GM19193 (cell line): ENCODE results near the gene TGFBR3L.

ENCODE experiments used
- POLR2A ChIP-seq: IDR thresholded peaks from 4 replicates; pipeline ENCODE4 v1.6.1; 2011; ENCODE audit not compliant: insufficient read depth, insufficient read length; ENCODE audit errors: extremely low read depth

The TGFBR3L gene

DNA sequence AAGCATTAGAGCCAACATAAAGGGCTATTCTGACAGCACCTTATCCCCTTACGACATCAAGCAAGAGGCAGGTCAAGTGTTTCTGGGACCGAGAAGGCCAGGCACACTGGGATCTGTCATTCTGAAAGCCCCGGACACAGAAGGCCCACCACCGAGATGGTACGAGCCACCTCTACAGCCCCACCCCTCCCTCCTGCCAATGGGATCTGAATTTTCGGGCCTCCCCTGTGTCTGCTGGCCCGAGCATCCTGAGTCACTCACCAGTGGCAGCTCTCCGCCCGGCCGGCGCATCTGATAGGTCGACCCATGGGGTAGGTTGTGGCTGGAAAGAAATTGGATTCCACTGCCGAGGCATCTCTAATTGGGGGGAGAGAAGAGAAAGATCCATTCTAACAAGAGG lies 26.2 kb downstream of the TGFBR3L start:
- no peak for TF ChIP-seq POLR2A

GRCh38 chr19:7941895-7942596 lies 27.4 kb downstream of the TGFBR3L start:
- no peak for TF ChIP-seq POLR2A

DNA sequence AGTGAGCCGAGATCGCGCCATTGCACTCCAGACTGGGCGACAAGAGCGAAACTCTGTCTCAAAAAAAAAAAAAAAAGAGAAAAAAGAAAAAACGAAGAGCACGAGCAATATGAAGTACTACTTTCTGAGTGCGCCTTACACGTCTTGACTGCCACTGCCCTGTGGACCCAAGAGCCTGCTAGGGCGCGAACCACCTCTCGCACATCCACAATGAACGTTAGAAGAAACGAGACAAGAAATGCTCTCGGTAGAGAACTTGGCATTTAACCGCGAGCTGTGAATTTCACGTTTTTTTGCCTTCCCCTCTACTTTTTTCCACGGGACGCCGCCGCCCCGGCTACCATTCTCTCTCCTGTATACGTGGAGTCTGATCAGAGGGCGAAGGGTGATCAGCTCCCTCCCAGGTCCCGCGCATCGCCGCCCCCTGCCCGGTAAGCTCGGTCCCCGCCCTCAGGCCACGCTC lies 28.4 kb downstream of the TGFBR3L start:
- no peak for TF ChIP-seq POLR2A

DNA sequence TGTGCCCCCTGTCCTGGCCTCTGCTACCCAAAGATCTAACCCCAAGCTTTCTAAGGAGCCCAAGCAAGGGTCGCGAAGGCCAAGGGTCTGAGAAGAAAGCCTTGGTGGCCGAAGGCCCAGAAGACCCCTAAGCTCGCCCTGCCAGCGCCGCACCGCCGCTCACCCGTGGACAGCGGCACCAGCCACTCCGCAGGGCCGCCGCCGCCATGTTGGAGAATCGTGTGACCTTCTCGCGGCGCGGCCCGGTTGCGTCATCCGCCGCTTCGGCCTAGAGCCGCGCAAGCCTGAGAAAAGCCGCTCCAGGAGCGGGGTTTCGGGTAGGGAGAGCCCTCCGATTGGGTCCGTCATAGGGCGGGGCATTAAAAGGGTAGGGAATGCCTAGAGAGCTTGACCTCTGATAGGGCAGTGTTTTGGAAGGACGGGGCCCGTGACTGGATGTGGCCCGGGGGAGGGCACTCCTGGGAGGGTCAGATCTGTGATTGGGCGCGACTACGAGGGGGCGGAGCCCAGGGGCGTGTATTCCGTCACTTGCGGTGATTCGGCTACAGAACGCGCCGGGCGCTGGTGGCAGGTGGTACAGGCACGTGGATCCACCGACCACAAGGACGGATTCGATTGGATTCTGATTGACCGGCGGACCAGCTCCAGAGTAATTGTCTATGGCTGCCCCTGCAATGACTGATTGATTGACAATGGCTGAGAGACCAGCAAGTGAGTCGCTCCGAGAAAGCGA lies 29.0 kb downstream of the TGFBR3L start, which contains the start of gene TIMM44:
Gene TIMM44 (minus strand): TSS at position 223 of the 733 bp plus-strand sequence. CDS start 15 bp downstream, at position 208.
- peak; percentile 95 for TF ChIP-seq POLR2A

GRCh38 chr19:7944177-7944761 lies 29.6 kb downstream of the TGFBR3L start:
- no peak for TF ChIP-seq POLR2A

- no peak for TF ChIP-seq POLR2A
These were observed 33.3 kb downstream of the TGFBR3L start for GRCh38 chr19:7947939-7948338.

GRCh38 chr19:7953060-7953459 lies 38.4 kb downstream of the TGFBR3L start:
- no peak for TF ChIP-seq POLR2A

DNA sequence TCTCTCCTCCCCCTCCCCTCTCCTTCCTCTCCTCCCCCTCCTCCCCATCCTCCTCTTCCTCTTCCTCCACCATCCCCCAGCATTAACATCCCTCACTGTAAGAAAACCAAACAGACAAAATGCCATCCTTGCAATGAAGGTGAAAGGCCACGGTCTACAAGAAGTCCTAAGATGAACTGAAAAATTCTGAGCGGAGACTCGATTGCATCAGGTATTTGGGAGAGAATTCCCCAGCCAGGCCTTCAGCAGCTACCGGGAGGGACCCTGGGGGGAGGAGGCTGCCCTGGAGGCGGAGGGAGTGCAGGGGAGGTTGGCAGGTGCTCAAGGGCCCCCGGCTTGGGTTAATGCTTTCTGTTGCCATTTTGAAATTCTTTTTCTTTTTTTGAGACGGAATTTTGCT lies 38.9 kb downstream of the TGFBR3L start:
- no peak for TF ChIP-seq POLR2A

DNA sequence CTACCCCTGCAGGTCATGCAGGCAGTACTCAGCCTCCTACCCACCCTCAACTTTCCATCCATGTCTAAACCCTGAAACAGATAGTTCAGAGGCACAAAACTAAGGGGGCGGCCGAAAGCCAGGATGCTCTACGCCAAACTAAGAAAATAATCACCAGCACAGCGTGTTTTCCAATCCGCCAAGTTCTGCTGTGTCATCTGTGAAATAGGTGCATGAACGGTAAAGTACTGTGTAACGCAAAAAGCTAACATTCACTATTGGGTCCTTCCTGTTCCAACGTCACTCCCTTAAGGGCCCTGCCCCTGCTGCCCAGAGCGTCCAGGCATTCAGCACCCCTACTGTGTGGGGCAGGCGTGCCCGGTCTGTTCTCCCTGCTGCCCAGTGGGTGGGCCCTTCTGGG lies 41.1 kb downstream of the TGFBR3L start:
- no peak for TF ChIP-seq POLR2A

DNA sequence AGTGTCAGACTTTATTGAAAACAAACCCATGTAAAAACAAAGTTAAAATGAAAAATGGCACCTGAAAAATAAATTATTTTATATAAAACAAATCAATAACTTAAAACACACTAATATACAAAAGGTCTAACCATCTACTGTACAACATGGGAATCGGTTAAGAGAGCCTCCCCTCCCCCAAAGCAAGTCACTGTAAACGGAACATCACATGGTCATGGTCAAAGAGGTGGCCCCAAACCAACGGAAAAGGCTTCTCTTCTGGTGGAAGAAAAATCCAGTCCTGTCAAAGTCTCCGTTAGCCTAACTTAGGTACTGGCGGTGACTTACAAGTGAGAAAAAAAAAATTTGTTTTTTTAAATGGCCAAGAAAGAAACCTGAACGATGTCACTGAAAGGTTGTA lies 44.6 kb downstream of the TGFBR3L start:
- TF ChIP-seq POLR2A, result no peak

- TF ChIP-seq POLR2A, result no peak
These were observed 47.4 kb downstream of the TGFBR3L start for GRCh38 chr19:7961920-7962626.

- no peak for TF ChIP-seq POLR2A
These were observed 48.1 kb downstream of the TGFBR3L start for GRCh38 chr19:7962644-7963268.

GRCh38 chr19:7963566-7963965 lies 48.9 kb downstream of the TGFBR3L start:
- no peak for TF ChIP-seq POLR2A

DNA sequence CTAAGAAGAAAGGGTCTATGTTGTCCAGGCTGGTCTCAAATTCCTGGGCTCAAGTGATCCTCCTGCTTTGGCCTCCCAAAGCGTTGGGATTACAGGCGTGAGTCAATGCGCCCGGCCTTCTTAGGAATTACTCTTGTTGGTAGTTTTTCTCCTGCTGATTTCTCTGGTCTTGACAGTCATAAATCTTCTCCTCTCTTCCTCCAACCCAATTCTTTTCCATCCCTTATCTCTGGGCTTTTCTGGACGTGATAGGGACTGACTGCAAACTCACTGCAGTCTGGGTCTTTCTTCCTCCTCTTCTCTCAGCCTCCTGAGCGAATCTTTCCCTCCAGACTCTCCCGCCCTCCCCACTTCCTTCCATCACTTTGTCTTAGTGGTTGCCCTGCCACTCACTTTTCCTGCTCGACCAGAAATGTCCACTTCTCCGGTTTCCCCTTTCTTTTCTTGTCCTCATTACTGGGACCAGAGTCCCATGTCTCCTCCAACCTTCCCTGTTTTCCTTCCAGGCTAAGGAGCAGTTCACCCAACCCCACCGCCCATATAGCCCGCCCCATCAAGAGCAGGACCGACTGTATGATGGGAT lies 50.7 kb downstream of the TGFBR3L start:
- no peak for TF ChIP-seq POLR2A

GRCh38 chr19:7965921-7966665 lies 51.5 kb downstream of the TGFBR3L start:
- no peak for TF ChIP-seq POLR2A
